ENCODE data around the gene SLC35E4.
"Not testable (repeated sequence)": the region's sequence is repeated elsewhere in the genome, so short reads cannot be mapped to it uniquely, and the experiment has no call there.

Gene SLC35E4

DNA sequence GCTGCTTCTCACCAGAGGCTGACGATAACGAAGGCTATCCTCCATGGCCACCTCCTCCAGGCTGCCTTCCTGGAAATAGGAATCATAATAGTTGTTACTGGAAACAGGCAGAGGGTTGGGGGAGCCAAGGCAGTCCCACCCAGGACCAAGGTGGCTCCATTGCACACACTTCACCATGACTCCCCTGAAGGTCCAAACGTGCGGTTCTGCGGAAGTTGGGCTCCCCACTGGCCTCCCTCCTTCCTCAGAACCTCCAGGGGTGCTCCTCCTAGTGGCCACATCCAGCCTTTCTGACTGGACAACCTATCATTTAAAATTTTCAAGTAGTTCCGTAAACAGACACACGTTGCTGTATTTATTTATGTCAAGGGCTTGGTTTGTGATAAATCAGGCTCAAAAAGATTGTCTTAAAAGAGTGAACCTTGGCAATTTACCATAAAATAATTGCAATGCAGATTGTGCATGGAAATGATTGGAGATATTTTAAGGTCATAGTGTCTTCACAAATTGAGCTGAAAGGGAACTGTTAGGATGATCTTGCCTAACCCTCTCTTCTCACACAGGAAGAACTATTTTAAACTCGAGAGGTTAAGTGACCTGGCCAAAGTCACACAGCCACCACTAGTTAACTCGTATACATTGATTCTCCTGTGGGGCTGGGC is 30.0 kb upstream of the SLC35E4 start:
- Mint-ChIP-seq H3K27ac (peak overlapping the region; percentile 86), H3K4me3 (no peak overlapping the region), H3K36me3 (ENCODE audit: low read depth) (peaks cover 14% of the 10 kb centered on the region), H3K9me3 (no peaks in the 10 kb centered on the region), H3K4me1 (ENCODE audit: low read depth) (peaks cover 64% of the 10 kb centered on the region), H3K27me3 (no peaks in the 10 kb centered on the region)
- intact Hi-C loops (cut with micrococcal nuclease): no loop called here

DNA sequence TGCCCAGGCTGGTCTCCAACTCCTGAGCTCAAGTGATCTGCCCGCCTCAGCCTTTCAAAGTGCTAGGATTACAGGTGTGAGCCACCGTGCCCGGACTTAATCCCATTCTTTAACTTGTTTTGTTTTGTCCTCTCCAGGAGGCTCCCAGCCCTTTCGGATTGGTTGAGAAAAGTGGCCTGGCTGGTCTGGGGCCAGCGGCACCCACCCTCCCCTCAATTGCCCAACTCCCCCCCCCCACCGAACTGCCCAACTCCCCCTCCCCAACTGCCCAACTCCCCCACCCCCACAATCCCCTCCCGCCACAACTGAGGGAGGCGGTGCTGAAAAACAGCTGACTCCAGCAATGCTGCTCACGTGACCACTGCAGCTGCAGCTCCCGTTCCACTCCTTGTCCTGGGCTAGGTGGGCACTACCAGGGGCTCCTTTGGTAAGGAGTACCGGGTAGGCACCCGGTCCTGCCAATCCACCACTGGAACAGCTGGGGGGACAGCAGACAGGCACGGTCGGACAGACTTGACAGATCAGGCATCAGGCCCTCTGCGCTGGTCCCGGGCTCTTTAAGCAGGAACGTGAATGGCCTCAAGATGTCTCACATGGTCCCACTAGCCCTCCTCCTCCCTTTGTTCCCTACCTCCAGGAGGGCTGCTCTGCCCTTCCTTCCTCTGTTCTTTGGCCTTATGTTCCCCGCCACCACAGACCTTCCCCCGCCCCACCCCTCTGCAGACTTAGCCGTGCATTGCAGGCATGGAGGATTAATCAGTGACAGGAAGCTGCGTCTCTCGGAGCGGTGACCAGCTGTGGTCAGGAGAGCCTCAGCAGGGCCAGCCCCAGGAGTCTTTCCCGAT is 28.9 kb upstream of the SLC35E4 start, which contains the start of gene TCN2:
TCN2 (plus strand) TSS at position 720 of the 845 bp plus-strand sequence. CDS start 158 bp downstream, outside the sequence.
- Mint-ChIP-seq H3K36me3 (ENCODE audit: low read depth) (peaks cover 23% of the 10 kb centered on the region), H3K9me3 (no peaks in the 10 kb centered on the region), H3K4me1 (ENCODE audit: low read depth) (peaks cover 66% of the 10 kb centered on the region), H3K27me3 (no peaks in the 10 kb centered on the region), H3K27ac (peak within 1 kb of the TSS; percentile 86), H3K4me3 (peak within 1 kb of the TSS; percentile 84)
- intact Hi-C loops (cut with micrococcal nuclease): no loop called here

DNA sequence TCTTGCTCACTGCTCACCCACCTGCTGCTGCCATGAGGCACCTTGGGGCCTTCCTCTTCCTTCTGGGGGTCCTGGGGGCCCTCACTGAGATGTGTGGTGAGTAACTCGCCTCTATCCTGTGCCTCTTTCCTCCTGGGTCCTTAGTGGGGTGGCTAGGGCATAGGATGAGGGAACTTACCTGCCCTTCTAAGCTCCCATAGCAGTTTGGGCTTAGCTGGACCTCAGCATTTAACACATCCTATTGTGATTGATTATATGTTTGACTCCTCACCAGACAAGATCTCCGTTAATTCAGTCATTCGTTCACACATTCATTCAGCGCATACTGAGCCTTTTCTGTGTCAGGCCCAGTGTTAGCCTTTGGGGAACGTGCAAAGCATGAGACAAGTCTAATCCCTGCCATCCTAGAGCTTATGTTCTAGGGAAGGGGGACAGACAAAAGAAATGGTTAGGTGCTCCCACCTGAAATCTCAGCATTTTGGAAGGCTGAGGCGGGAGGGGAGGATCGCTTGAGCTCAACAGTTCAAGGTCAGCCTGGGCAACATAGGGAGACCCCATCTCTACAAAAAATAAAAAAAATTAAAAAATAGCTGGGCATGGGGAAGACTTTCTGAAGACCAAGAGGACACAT is 28.2 kb upstream of the SLC35E4 start:
- peak overlapping the region; percentile 86 for H3K27ac Mint-ChIP-seq
- H3K36me3 Mint-ChIP-seq (ENCODE audit: low read depth): peaks cover 29% of the 10 kb centered on the region
- H3K27me3 Mint-ChIP-seq: no peaks in the 10 kb centered on the region
- intact Hi-C loops (cut with micrococcal nuclease): no loop called here
- no peaks in the 10 kb centered on the region for H3K9me3 Mint-ChIP-seq
- H3K4me3 Mint-ChIP-seq: peak overlapping the region; percentile 84
- peaks cover 66% of the 10 kb centered on the region for H3K4me1 Mint-ChIP-seq (ENCODE audit: low read depth)

DNA sequence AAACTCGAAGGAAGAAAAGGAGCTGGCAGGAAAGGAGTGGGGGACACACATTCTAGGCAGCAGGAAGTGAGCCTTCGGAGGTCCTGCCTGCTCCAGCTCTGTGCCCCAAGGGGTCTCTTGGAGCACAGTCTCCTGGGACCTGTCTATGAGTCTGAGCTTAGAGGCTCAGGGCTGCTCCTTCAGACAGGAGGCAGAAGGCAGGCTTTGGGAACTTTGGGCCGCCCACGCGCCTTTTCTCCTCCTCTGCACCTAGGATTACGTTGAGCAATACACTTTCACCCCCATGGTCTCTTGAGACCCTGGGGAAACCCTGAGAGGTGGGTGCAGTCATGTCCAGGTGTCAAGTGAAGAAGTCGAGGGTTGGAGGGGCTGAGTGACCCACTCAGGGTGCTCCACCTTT is 27.6 kb upstream of the SLC35E4 start:
- Mint-ChIP-seq H3K27me3 (no peaks in the 10 kb centered on the region), H3K9me3 (no peaks in the 10 kb centered on the region), H3K4me1 (ENCODE audit: low read depth) (peaks cover 66% of the 10 kb centered on the region), H3K27ac (peak overlapping the region; percentile 86), H3K36me3 (ENCODE audit: low read depth) (peaks cover 34% of the 10 kb centered on the region), H3K4me3 (peak overlapping the region; percentile 84)
- intact Hi-C loops (cut with micrococcal nuclease): no loop called here

DNA sequence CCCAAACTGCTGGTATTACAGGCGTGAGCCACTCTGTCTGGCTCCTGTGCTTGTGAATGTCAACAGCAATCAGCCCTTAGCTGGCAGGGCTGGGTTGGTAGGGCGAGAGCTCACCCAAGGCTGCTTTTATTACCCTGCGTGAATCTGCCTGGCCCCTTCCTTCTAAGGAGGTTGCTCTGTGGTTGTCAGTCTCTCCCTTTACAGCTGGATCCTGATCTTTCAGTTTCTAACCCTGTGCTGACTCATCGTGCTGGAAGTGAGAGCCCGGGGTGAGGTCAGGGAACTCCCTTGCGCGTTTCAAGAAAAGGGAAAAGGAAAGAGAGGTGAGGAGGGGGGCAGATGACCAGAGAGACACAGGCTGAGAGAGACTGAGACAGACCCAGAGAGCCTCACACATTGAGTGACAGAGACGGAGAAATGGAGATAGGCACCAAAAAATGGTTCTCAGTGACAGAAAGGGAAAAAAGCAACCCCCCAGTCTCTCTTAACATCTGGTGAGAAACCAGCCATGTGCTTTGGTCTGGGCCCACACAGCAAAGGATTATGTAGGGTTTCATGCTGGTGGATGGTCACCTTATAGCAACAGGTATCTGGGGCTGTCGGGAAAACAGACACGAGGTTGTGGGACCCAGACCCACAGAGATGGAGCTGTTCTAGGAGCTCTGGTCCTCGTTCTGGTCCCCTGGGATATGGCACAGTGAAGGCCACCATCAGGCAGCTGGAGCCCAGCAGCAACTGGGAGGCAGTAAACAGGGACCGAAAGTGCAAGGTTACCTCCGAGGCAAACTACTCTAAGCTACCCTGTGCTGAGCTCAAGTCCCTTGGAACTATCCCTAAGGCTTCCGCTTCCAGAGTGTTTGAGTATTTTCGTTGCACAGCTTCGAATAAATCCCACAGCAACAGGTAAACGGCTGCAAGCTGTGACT is 26.1 kb upstream of the SLC35E4 start:
- intact Hi-C loops (cut with micrococcal nuclease): no loop called here
- Mint-ChIP-seq H3K36me3 (ENCODE audit: low read depth) (peaks cover 45% of the 10 kb centered on the region), H3K4me1 (ENCODE audit: low read depth) (peaks cover 66% of the 10 kb centered on the region), H3K4me3 (peak overlapping the region; percentile 84), H3K27ac (peak overlapping the region; percentile 86), H3K27me3 (no peaks in the 10 kb centered on the region), H3K9me3 (no peaks in the 10 kb centered on the region)

DNA sequence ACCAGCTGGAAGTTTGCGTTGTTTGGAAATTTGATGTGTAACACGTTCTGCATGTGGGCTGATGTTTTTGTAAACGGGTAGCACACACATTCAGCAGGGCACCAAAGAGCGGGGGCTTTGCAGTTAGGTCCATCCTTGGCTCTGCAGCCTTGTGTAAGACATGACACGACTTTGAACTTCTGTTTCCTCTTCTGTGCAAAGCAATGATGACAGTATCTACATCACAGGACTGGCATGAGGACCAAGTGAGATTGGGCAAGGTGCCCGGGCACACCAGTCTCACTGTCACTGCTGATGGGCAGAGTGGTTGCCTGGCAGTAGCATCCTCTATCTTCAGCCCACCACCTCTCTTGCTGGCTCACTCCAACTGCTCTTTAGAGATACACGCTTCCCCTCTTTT is 25.3 kb upstream of the SLC35E4 start:
- Mint-ChIP-seq H3K4me3 (peak overlapping the region; percentile 10), H3K36me3 (ENCODE audit: low read depth) (peaks cover 53% of the 10 kb centered on the region), H3K4me1 (ENCODE audit: low read depth) (peaks cover 71% of the 10 kb centered on the region), H3K27me3 (no peaks in the 10 kb centered on the region), H3K9me3 (no peaks in the 10 kb centered on the region), H3K27ac (peak overlapping the region; percentile 86)
- intact Hi-C loops (cut with micrococcal nuclease): no loop called here

DNA sequence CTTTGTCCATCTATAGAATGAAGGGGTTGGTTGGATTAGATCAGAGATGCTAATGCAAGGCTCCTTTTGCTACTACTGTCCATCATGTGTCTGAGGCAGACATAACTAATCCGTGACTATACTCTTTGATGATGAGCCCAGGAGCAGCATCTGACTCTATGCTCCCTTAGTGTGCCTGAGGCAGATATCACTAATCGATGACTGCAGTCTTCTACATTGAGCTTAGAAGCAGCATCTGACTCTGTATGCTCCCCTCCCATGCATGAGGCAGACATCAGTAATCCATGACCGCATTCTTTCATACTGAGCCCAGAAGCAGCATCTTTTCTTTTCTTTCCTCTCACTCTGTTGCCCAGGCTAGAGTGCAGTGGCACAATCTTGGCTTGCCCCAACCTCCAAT is 24.4 kb upstream of the SLC35E4 start:
- H3K27me3 Mint-ChIP-seq: no peaks in the 10 kb centered on the region
- no peak overlapping the region for H3K4me3 Mint-ChIP-seq
- peaks cover 62% of the 10 kb centered on the region for H3K36me3 Mint-ChIP-seq (ENCODE audit: low read depth)
- intact Hi-C loops (cut with micrococcal nuclease): no loop called here
- H3K27ac Mint-ChIP-seq: peak overlapping the region; percentile 86
- H3K9me3 Mint-ChIP-seq: no peaks in the 10 kb centered on the region
- H3K4me1 Mint-ChIP-seq (ENCODE audit: low read depth): peaks cover 70% of the 10 kb centered on the region

DNA sequence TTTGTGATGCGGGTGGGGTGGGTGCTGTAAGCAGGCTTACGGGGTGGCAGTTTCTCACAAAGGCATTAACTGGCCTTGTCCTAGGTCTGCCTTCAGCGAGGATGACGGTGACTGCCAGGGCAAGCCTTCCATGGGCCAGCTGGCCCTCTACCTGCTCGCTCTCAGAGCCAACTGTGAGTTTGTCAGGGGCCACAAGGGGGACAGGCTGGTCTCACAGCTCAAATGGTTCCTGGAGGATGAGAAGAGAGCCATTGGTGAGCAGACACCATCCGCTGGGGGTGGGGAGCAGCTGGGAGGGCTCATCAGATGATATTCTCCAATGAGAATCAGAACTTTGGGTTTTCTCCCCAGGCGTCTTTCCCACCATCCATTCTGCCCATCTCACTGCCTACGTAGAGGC is 22.8 kb upstream of the SLC35E4 start:
- intact Hi-C loops (cut with micrococcal nuclease): no loop called here
- Mint-ChIP-seq H3K9me3 (no peaks in the 10 kb centered on the region), H3K27ac (no peak overlapping the region), H3K36me3 (ENCODE audit: low read depth) (peaks cover 68% of the 10 kb centered on the region), H3K4me1 (ENCODE audit: low read depth) (peaks cover 54% of the 10 kb centered on the region), H3K27me3 (no peaks in the 10 kb centered on the region), H3K4me3 (no peak overlapping the region)

DNA sequence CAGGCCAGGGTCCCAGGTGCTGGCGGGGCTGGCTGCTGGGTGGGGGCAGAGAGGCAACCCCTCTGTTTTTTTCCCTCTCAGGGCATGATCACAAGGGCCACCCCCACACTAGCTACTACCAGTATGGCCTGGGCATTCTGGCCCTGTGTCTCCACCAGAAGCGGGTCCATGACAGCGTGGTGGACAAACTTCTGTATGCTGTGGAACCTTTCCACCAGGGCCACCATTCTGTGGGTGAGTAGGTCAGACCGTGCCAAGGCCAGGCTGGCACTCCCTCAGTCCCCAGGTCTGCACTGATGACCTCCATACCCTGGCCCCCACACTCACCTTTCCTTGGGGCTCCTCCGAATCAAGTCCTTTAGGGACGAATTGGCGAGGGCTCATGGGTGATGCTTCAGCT is 21.3 kb upstream of the SLC35E4 start:
- peak overlapping the region; percentile 7 for H3K27ac Mint-ChIP-seq
- H3K4me3 Mint-ChIP-seq: no peak overlapping the region
- H3K36me3 Mint-ChIP-seq (ENCODE audit: low read depth): peaks cover 77% of the 10 kb centered on the region
- H3K27me3 Mint-ChIP-seq: no peaks in the 10 kb centered on the region
- H3K4me1 Mint-ChIP-seq (ENCODE audit: low read depth): peaks cover 39% of the 10 kb centered on the region
- intact Hi-C loops (cut with micrococcal nuclease): no loop called here
- H3K9me3 Mint-ChIP-seq: no peaks in the 10 kb centered on the region

DNA sequence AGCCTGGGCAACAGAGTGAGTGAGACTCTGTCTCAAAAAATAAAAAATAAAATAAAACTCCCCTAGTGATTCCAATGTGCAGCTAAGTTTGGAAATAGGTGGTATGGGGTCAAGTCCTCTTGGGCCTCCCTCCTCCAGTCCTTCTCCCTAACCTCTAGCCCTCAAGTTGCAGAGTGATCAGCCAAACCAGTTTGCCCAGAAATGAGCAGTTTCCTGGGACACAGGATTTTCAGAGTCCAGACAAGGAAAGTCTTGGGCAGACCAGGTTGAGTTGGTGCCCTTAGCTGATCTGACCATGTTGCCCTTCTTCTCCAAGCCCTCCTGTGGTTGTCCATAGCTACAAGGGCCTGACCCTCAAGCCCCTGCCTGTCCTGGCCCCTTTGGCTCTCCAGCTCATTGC is 20.7 kb upstream of the SLC35E4 start:
- H3K4me3 Mint-ChIP-seq: no peak overlapping the region
- no peaks in the 10 kb centered on the region for H3K27me3 Mint-ChIP-seq
- H3K4me1 Mint-ChIP-seq (ENCODE audit: low read depth): peaks cover 33% of the 10 kb centered on the region
- peaks cover 83% of the 10 kb centered on the region for H3K36me3 Mint-ChIP-seq (ENCODE audit: low read depth)
- intact Hi-C loops (cut with micrococcal nuclease): no loop called here
- H3K9me3 Mint-ChIP-seq: no peaks in the 10 kb centered on the region
- peak overlapping the region; percentile 7 for H3K27ac Mint-ChIP-seq

DNA sequence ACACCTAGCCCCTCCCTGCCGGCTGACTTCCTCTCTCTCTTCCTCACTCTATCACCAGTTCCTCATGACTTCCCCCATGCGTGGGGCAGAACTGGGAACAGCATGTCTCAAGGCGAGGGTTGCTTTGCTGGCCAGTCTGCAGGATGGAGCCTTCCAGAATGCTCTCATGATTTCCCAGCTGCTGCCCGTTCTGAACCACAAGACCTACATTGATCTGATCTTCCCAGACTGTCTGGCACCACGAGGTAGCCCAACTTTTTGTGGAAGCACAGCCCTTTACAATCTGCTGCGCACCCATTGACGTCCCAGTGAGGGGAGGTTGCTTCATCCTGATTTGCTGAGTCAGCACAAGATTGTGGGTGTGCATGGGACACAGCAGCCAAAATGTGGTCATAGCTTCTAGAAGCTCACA is 20.0 kb upstream of the SLC35E4 start:
- Mint-ChIP-seq H3K9me3 (no peaks in the 10 kb centered on the region), H3K27me3 (no peaks in the 10 kb centered on the region), H3K36me3 (ENCODE audit: low read depth) (peaks cover 88% of the 10 kb centered on the region), H3K27ac (peak overlapping the region; percentile 27), H3K4me1 (ENCODE audit: low read depth) (peaks cover 27% of the 10 kb centered on the region), H3K4me3 (no peak overlapping the region)
- intact Hi-C loops (cut with micrococcal nuclease): no loop called here

DNA sequence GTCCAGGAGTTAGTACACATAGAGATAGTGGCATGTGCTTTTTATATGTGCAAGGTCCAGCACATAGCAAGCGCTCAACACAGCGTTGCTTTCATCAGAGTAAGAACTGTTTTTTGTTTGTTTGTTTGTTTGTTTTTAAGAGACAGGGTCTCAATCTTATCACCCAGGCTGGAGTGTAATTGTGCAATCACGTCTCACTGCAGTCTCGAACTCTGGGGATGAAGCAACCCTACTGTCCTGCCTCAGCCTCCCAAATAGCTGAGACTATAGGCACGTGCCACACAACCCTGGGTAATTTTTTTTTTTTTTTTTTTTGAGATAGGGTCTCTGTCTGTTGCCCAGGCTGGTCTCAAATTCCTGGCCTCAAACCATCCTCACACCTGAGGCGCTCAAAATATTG is 17.8 kb upstream of the SLC35E4 start:
- no peaks in the 10 kb centered on the region for H3K27me3 Mint-ChIP-seq
- H3K36me3 Mint-ChIP-seq (ENCODE audit: low read depth): peaks cover 91% of the 10 kb centered on the region
- H3K27ac Mint-ChIP-seq: no peak overlapping the region
- intact Hi-C loops (cut with micrococcal nuclease): no loop called here
- H3K4me1 Mint-ChIP-seq (ENCODE audit: low read depth): peaks cover 16% of the 10 kb centered on the region
- no peaks in the 10 kb centered on the region for H3K9me3 Mint-ChIP-seq
- H3K4me3 Mint-ChIP-seq: no peak overlapping the region

DNA sequence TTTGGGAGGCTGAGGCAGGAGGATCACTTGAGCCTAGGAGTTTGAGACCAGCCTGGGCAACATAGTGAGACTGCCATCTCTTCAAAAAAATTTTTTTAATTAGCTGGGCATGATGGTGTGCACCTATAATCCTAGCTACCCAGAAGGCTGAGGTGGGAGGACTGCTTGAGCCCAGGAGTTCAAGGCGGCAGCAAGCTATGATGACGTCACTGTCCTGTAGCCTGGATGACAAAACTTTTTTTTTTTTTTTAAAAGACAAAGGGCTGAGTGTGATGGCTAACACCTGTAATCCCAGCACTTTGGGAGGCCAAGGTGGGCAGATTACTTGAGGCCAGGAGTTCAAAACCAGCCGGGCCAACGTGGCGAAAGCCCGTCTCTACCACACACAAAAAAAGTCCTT is 15.7 kb upstream of the SLC35E4 start:
- H3K36me3 Mint-ChIP-seq (ENCODE audit: low read depth): peaks cover 83% of the 10 kb centered on the region
- H3K9me3 Mint-ChIP-seq; intact Hi-C loops (cut with micrococcal nuclease); H3K4me3 Mint-ChIP-seq; H3K27ac Mint-ChIP-seq; H3K27me3 Mint-ChIP-seq: not testable (repeated sequence)
- peaks cover 12% of the 10 kb centered on the region for H3K4me1 Mint-ChIP-seq (ENCODE audit: low read depth)
